GM21367 (cell line): Measurements from ENCODE around the gene MPO.
A peak's percentile ranks its signal among the peaks of the same experiment; 100 is the strongest.

Experiments used
- ATAC-seq: cut with Tn5 transposase; IDR thresholded peaks from one replicate; pipeline ENCODE4 v1.9.1; 2021; ENCODE audit not compliant: unreplicated experiment

The MPO gene

DNA sequence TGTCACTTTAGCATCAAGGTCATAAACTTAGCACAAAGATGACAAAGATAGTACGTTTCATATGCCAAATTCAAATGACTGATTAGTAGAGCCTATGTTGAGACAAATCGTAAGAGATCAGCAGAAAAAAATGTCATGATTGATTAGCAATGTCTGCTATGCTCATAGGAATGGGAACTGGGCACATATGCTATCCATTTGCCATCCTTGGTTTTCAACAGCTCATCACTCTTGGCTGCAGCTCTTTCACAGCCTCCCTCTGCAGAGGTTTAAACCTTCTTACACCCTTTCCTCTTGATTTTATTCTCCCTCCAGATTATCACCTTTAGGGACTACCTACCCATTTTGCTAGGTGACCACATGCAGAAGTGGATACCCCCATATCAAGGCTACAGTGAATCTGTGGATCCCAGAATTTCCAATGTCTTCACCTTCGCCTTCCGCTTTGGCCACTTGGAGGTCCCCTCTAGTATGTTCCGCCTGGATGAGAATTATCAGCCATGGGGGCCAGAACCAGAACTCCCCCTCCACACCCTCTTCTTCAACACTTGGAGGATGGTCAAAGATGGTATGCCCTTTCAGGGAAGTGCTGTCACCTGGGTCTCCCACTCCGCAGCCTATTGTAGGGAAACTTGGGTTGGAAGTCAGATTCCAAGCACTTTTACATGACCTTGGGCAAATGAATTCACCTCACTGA is 16.2 kb downstream of the MPO start:
- no peak for ATAC-seq

DNA sequence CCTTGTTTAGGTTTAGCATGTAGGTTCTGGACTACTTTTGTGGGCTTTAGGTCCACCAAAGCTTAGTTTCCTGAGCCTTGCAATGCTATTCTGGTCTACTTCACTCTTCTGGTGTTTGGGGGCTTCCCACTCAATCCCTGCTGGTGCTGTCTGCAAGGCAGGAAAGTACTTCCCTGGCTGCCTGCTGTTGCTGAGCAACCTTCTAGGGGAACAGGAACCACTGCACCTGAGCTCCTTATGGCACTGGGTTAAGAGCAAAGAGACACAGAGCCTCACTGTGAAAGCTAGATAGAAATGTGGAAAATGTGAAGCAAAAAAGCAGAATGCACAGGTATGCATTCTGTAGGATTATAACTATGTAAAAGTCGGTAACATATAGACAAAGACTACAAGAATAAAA is 17.0 kb downstream of the MPO start:
- no peak for ATAC-seq

DNA sequence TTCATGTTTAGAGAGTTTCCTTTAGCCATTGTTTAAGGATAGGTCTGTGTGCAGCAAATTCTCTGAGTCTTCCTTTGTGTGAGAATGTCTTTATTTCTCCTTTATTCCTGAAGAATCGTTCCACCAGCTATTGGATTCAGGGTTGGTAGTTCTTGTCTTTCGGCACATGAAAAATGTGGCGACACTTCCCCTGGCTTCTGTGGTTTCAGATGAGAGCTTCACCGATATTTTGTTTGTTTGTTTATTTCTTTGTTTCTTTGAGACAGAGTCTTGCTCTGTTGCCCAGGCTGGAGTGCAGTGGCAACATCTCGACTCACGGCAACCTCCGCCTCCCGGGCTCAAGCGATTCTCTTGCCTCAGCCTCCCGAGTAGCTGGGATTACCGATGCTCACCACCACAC is 18.6 kb downstream of the MPO start:
- no peak for ATAC-seq

DNA sequence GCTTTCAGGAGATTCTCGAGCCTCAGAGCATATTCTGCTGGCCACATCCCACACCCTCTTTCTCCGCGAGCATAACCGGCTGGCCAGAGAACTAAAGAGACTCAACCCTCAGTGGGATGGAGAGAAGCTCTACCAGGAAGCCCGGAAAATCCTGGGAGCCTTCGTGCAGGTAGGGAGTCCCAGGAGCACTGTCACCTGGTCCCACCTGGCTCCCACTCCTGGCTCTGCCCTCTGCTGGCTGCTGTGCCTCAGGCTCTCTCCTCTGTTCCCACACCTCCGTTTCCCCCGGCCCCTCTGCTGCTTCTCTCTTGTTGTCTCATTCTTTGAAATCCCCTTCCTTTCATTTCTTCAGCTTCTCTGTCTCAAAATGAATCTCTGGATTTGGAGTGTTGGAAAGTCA is 25.9 kb downstream of the MPO start:
- ATAC-seq: no peak

DNA sequence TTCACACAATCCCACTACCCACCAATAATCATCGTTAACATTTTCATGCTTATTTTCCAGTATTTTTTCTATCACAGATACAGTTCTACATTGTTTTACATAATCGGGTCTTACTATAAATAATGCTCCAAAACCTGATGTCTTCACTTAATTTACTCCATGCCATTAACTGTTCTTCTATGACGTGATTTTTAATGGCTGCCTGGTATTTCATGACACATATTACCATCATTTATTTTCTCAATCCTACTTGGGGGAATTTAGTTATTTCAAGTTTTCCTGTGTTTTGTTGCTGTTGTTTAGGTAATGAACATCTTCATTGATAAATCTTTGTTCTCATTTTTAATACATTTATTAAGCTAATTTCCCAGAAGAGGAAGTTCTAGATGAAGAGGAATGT is 27.7 kb downstream of the MPO start:
- no peak for ATAC-seq

DNA sequence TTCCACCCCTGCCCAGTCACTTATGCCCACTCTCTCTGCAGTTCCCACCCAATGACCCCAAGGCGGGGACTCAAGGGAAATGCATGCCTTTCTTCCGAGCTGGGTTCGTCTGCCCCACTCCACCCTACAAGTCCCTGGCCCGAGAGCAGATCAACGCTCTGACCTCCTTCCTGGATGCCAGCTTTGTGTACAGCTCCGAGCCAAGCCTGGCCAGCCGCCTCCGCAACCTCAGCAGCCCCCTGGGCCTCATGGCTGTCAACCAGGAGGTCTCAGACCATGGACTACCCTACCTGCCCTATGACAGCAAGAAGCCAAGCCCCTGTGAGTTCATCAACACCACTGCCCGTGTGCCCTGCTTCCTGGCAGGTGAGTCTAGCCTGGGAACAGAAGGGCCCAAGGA is 28.6 kb downstream of the MPO start:
- no peak for ATAC-seq

DNA sequence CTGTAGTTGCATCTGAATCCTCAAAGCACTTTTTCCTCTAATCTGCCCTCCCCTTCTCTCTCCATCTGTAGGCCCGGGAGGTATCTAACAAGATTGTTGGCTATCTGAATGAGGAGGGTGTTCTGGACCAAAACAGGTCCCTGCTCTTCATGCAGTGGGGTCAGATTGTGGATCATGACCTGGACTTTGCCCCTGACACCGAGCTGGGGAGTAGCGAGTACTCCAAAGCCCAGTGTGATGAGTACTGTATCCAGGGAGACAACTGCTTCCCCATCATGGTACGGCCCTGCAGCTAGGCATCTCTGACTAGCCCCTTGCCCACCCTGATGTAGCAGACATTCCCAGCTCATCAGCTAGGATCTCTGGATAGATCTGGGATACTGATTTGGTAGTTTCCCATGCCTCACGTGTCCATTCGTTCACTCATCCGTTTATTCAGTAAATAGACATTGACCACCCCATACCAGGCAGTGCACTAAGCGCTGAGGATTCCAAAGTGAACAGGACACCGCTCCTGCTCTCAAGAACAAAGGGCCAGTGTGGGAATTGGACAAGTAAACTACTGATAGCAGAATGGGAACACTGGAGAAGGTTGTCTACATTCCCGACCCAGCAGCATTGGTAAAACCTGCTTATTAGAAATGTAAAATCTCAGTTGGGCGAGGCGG is 30.3 kb downstream of the MPO start:
- no peak for ATAC-seq

DNA sequence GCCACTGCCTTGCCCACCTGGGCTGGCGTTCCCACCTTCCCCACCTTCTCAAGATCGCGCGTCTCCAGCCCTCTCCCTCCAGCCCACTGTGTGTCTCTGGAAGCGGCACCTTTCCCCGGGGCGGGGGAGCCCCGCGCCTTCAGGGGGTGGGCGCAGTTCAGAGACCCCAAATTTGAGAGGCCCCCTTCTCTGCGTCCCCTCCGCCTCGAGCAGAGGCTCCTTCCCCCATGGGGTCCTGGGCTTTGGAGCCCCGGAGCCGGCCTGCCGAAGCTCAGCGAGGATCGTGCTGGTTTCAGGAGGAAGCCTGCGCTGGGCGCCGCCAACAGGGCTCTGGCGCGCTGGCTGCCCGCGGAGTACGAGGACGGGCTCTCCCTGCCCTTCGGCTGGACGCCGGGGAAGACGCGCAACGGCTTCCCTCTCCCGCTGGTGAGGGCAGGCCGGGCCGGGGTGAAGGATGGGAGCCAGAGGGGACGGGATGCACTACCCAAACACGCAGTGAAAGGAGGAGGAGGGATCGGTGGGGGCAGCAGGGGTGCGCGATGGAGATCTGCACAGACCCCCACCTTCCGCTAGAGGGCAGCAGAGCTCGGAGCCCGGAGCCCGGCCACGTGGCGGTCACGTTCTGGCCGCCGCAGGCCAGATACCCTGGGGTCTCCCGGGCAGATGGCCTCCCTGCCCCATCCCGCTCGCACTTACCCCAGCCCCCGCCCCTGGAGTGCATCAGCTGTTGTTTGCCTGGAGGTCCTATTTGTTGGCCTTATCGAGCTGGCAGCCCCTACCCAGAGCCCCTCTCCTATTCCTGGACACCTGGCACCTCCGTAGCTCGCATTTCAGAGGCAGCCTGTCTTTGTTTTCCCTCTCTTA is 31.2 kb downstream of the MPO start:
- peak; percentile 58 for ATAC-seq

DNA sequence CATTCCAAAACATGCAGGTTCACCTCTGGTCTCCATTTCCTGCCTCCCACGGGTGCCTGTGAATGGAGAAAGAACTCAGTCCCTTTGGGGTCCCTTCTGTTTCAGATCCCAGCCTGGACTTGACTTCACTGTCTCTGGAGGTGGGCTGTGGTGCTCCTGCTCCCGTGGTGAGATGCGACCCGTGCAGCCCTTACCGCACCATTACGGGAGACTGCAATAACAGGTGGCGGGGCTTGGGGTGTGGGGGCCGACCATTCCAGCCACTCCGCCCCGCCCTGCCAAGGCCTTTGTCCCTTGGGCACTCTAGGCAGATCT is 31.8 kb downstream of the MPO start:
- no peak for ATAC-seq

DNA sequence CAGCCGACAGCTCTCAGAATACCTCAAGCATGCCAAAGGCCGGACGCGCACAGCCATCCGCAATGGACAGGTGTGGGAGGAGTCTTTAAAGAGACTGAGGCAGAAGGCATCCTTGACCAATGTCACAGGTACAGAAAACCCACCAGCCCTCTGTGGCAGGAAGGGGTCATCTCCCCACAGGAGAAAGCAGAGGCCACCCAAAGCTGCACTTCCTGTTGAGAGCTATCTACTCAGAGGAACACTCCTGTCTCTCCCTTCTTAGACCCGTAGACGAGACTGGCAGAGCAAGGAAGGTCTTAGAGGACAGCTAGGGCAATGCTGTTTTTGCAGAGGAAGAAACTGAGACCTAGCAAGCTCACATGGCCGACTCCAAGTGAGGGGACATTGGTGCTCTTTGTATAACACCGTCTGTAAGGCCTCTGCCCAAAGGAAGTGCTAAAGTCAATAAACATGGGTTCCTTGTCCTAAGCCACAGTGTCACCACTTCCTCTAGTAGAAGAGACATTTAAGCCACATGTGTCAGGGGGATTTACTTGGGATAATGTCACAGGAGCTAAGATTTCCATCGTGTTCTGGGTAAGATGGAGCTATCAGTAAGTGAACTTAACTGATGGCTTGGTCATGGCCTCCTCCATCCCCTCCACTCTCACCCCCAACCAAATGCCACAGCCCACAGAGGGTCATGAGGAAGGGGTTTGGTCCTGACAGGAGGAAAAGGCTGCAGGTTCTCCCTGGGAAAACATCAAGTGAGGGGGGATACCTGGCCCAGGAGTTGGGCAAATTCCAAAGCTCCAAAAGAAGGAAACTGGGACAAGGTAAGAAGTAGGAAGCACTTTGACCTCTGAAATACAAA is 33.0 kb downstream of the MPO start:
- ATAC-seq: no peak

DNA sequence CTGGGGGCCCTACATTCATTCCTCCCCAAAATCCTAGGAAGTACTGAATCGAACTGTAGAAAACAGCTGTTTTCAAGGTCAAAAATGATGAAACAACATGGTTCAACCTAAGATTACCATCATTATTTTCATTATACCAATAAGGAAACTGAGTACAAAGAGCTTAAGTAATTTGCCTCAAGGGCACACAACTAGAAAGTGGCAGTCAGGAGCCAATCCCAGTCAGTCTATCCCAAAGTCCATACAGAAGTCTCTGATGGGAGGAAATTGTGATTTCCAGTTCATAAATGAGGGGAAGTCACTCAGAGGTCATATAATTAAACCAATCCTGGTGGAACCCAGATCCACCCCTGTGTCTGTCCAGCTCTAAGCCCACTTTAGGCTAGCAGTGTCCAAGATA is 34.0 kb downstream of the MPO start:
- no peak for ATAC-seq

DNA sequence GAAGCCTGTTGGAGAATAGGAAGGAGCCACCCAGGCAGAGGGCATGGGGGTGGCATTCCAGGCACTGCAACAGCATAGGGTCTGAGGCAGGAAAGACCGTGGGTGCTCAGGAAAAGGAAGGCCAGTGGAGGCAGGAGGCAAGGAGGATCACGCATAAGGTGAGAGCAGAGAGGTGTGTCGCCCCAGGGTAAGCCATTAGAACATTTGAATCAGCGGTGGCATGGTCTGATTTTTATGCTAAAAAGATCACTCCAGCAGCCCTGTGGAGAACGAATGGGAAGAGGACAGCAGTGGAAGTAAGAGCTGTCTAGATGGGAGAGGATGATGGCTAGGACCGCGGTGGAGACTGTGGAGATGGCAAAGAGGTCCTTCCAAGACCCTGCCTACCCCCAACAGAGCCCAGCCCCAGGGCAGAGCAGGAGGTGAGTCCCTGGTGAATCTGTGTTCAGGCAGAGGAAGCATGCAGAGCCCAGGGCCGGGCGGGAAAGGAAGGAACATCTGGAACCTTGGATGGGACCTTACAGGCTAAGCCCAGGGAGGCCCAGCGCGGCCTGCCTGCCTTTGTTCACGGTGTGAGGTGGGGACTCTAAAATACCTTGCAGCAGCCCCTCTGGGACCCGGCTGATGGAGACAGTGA is 34.5 kb downstream of the MPO start:
- ATAC-seq: no peak

DNA sequence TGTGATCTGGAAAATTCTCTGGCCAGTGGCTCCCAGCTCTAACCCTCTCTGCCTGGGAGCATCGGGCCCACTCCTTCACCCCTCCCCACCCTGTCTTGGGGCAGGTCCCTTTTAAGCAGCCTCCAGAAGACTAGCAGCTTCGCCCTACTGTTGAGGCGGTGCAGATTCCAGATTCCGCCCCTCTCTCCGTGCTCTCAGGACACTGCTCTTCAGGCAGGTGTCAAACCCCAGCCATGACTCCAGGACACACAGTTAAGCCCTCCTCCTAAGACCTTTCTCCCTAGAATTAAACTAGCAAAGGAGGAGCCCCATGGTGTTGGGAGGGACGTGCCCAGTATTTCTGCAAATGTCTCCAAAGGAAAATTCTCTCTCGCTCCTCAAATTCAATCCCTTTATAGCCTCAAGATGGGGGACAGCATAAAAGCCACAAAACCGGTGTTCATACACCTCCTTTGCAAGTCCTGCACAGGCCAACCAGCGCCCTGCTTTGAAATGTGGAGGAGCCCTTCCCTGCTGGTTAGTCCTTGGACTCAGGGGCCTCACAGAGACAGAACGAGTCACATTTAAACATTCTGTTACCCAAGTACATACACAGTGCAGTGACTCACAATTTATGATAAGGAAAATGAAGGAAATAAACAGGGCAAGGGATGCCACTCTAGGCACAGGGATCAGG is 35.2 kb downstream of the MPO start:
- no peak for ATAC-seq

DNA sequence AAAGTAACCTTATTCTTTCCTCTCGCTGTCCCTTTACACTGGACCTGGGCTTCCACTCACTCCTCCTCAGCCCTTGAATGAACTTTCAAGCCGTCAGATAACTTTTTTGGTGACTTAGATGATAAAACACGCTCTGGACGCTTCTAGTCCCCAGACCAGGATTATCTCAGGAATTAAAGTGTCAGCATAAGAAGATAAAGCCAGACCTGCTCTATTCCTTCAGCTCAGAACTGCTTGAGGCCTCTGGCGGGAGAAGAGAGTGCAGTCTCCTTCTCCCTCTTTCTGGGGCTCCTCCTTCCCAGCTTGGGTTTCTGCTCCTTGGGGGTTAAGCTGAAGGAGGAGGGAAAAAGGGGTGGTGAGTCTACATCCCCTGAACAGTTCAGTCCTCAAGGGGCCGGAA is 35.8 kb downstream of the MPO start:
- ATAC-seq: no peak

DNA sequence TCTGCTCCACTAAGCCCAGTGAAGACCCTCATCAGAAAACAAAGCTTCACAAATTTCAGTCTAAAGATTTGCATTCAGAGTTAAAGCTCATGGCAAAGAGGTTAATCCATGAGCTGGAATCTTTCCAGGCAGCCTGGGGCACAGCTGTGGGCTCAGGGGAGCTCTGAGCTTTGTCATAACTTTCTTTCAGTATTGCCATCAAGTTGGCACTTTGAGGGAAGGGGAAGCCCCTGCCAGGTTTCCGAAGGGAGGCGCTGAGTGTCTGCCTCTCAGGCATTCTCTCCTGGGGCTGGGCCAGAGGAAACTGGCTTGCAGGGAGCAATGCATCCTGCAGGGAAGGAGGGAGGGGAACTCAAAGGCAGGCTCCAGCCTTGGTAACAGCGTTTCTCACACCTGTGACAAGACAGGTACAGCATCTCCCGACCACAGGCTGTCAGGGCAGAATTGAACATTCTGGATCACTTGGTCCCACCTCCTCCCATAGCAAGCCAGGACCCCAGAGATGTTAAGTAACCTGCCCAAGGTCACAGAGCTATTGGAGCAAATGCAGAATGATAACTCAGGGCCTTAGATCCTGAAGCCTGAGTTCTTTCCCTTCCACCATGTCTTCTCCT is 38.5 kb downstream of the MPO start:
- no peak for ATAC-seq

DNA sequence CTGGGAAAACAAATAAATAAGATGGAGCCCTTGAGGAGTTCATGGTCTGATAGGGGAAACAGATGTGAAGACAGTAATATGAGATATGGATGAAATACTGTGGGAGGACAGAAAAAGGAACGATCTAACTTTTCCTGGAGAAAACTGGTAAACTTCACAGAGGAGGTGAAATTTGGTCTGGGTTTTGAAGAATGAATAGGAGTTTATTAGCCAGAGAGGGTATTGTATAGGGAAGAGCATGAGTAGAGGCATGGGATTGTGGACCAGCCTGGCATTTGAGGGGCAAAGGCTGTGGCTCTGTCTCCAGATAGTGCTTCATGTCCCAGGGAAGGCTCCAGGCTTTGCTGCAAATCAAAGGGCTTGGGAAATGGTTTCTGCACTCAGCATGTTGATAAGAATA is 40.7 kb downstream of the MPO start:
- ATAC-seq: no peak

DNA sequence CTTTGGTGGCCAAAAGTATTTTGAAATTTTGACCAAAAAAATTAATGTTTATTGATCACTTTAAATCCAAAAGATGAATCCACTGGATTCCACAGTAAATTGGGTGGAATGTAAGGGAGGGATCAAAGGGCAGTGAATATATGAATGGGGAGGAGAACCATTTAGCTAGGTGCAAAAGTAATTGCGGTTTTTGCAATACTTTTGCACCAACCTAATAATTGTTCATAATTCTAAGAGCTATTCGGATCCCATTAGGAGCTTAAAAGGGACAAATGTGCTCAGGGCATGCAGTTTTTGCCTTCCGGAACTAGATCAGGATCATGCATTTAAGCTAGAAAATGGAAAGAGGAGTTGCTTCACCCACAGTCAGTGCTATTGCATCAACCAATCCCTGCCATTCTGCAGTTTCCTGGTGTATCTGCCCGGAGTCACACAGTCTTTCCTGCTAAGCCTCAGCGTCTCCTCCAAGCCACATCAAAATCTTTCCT is 42.5 kb downstream of the MPO start, which contains the start of gene LPO:
LPO (plus strand) TSS at position 438 of the 488 bp plus-strand sequence. CDS start 4,396 bp downstream, outside the sequence.
- no peak for ATAC-seq

DNA sequence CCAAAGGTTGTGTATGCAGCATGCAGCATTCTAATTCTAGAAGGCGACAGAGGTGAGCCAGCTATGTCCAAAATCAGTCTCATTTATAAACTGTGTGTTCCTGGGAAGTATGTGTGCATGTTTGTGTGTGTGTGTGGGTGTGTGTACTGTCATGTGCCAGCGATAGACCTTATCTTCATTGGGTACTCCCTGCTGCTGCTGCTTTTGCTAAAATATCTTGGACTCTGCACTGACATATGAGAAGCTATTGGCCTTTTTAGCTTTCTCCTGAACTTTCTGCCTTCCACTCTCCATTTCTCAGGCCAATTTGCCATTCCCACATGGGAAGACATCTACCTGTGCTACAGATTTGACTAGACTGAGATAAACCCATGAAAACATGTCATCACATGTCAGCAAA is 44.3 kb downstream of the MPO start:
- ATAC-seq: no peak

DNA sequence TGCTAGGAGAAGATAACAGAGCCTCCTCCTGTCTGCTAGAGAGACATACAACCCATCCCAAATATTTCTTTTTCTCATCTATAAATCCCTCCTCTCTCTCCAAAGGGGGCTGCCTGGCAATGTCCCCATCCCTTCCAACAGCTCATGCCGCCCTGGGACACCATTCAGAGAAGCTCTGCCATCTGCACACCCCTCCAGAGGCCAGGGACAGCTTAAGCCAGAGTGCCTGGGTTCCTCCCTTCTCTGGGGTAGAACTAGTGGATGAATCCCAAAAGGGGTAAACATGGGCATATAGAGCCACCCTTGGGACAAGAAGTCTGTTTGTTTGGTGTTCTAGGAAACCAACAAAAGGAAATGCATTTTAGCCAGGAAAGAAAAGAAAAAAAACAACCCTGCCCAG is 44.9 kb downstream of the MPO start:
- no peak for ATAC-seq

DNA sequence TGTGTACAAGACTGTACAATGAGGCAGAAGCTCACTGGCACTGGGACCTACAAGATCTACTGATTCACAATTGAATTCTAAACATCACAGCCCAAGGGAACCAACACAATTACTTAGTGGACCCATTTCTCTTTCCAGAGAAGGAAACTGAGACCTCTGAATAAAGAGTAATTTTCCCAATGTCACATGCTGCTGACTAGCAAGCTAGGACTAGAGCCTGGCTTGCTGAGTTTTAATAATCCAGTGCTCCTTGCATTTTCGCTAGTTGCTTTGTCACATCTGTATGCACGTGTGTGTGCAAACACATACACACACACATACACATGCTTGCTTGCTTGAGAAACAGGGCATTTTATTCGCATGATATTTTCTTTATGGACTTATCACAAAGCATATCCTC is 46.2 kb downstream of the MPO start:
- no peak for ATAC-seq
